ENCODE data around the gene TBC1D9.

DNA sequence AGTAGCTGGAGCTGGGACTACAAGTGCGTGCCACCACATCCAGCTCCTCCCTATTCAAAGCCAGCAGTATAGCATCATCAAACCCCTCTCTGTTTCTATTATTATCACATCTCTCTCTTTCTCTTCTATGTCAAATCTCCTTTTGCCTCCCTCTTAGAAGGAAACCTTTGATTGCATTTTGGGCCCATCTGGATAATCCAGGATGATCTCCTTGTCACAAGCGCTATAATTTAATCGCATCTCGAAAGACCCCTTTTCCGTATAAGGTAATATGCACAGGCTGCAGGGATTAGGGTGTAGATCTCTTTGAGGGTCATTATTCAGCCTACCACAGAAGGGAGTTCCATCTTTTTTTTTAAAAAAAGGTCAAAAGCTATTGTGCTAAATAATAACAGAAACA is 46.4 kb upstream of the TBC1D9 start:
- TF ChIP-seq, protein P1, sequence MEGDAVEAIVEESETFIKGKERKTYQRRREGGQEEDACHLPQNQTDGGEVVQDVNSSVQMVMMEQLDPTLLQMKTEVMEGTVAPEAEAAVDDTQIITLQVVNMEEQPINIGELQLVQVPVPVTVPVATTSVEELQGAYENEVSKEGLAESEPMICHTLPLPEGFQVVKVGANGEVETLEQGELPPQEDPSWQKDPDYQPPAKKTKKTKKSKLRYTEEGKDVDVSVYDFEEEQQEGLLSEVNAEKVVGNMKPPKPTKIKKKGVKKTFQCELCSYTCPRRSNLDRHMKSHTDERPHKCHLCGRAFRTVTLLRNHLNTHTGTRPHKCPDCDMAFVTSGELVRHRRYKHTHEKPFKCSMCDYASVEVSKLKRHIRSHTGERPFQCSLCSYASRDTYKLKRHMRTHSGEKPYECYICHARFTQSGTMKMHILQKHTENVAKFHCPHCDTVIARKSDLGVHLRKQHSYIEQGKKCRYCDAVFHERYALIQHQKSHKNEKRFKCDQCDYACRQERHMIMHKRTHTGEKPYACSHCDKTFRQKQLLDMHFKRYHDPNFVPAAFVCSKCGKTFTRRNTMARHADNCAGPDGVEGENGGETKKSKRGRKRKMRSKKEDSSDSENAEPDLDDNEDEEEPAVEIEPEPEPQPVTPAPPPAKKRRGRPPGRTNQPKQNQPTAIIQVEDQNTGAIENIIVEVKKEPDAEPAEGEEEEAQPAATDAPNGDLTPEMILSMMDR (optimal IDR thresholded peaks at IDR 0.05 in 1 of 3, IDR thresholded peaks at IDR 0.05 in 1 of 3, conservative IDR thresholded peaks at IDR 0.05 in 1 of 3; ENCODE audit: extremely low read depth in 1 of 3, insufficient read depth in 2 of 3, low read length in 3 of 3), result no peak
- no peak for TF ChIP-seq EZH2 (IDR thresholded peaks at IDR 0.05; ENCODE audit: low read length)
